HL-60 (cell line): Measurements from ENCODE around the gene EFNB1.

Source experiments
- DNase-seq, 2 experiments: peaks; one replicate each; pipeline ENCODE4 v3.0.0-alpha.2; 2010 to 2020; ENCODE audit warnings: low read depth in 1 of 2, low spot score in 1 of 2
- H3K27ac ChIP-seq: fragments of 250-450 bp; sonication (Bioruptor Pico); replicated peaks from 2 replicates; pipeline ENCODE4 v1.5.1; 2020; ENCODE audit warnings: mild to moderate bottlenecking, moderate library complexity
- H3K27me3 ChIP-seq: fragments of 250-450 bp; sonication (Bioruptor Pico); 2 replicates; pipeline ENCODE4 v1.5.1; 2021; ENCODE audit warnings: mild to moderate bottlenecking, moderate library complexity; ENCODE audit not compliant: insufficient read depth, poor library complexity, severe bottlenecking
- H3K4me3 ChIP-seq: replicated peaks from 2 replicates; pipeline ENCODE4 v1.5.1; 2011; ENCODE audit warnings: mild to moderate bottlenecking, control low read depth, low read length; ENCODE audit not compliant: insufficient read depth
- CTCF ChIP-seq: IDR thresholded peaks from one replicate; pipeline ENCODE4 v1.5.1; 2011; ENCODE audit warnings: low read length, control low read depth, inconsistent platforms; ENCODE audit not compliant: insufficient read depth
- GABPA ChIP-seq: IDR thresholded peaks from 2 replicates; pipeline ENCODE4 v1.6.1; 2012; ENCODE audit warnings: low read depth
- POLR2AphosphoS5 ChIP-seq: IDR thresholded peaks from 2 replicates; pipeline ENCODE4 v1.6.1; 2012; ENCODE audit warnings: low read depth
- REST ChIP-seq: IDR thresholded peaks from 2 replicates; pipeline ENCODE4 v1.6.1; 2012; ENCODE audit warnings: low read depth; ENCODE audit not compliant: insufficient replicate concordance
- SPI1 ChIP-seq: IDR thresholded peaks from 2 replicates; pipeline ENCODE4 v1.6.1; 2012; ENCODE audit warnings: low read depth, mild to moderate bottlenecking, borderline replicate concordance

EFNB1 gene

GRCh38 chrX:68851082-68851481 is 22.3 kb downstream of the EFNB1 start:
- Histone ChIP-seq H3K27ac (no peak overlapping the region), H3K27me3 (no peaks in the 10 kb centered on the region), H3K4me3 (no peak overlapping the region)
- DNase-seq: no peak
- TF ChIP-seq SPI1: no peak
- no peak for TF ChIP-seq GABPA

GRCh38 chrX:68852046-68852445 is 23.2 kb downstream of the EFNB1 start:
- Histone ChIP-seq H3K27me3 (no peaks in the 10 kb centered on the region), H3K4me3 (no peak overlapping the region), H3K27ac (no peak overlapping the region)
- no peak for DNase-seq
- TF ChIP-seq REST (no peak), SPI1 (no peak), GABPA (no peak), CTCF (no peak), POLR2AphosphoS5 (no peak)

- no peak for TF ChIP-seq GABPA
- TF ChIP-seq POLR2AphosphoS5: no peak
- TF ChIP-seq SPI1: no peak
- TF ChIP-seq CTCF: no peak
- TF ChIP-seq REST: no peak
- H3K27me3 ChIP-seq: no peaks in the 10 kb centered on the region
- no peak for DNase-seq
- H3K27ac ChIP-seq: no peak overlapping the region
- H3K4me3 ChIP-seq: no peak overlapping the region
These were observed 24.9 kb downstream of the EFNB1 start for GRCh38 chrX:68853665-68854251.

GRCh38 chrX:68865300-68865699 is 36.5 kb downstream of the EFNB1 start:
- Histone ChIP-seq H3K27ac (no peak overlapping the region), H3K27me3 (no peaks in the 10 kb centered on the region), H3K4me3 (no peak overlapping the region)
- peak; percentile 17 to 43 for DNase-seq
- TF ChIP-seq SPI1 (peak; percentile 40; the same call in 1 of the 2 replicates), CTCF (no peak)
